WI38 (cell line): ENCODE data around the gene MEIOB.
"Not testable (repeated sequence)": the region's sequence is repeated elsewhere in the genome, so short reads cannot be mapped to it uniquely, and the experiment has no call there.

Experiments used
- H3K4me3 ChIP-seq: 2 replicates; pipeline ENCODE4 v1.5.1; 2011; ENCODE audit warnings: low read depth, mild to moderate bottlenecking, control low read depth, low read length
- CTCF ChIP-seq: IDR thresholded peaks from 2 replicates; pipeline ENCODE4 v1.5.1; 2012; ENCODE audit warnings: low read depth, mild to moderate bottlenecking, control low read depth, low read length

Gene MEIOB

GRCh38 chr16:1895949-1896675 lies 24.1 kb upstream of the MEIOB start:
- H3K4me3 ChIP-seq = no peak overlapping the region
- TF ChIP-seq CTCF = no peak

DNA sequence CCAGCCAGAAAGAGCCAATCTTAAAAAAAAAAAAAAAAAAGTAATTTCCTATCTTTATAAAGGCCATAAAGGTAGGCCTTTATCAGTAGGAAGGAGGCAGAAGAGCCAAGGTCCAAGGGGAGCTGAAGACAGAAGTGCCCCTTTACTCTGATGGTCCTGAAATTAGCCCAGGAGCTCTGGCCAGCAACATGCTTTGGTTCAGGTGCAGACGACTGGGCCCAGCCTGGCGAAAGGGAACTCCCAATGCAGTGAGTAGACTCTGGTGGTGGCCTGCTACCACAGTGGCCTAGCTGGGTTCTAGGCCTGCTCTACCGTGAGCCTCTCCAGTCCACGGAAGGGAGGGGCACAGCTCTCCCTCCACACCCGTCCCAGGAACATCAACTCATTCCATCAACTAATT lies 23.1 kb upstream of the MEIOB start:
- TF ChIP-seq CTCF = no peak
- H3K4me3 ChIP-seq = no peak overlapping the region

- no peak overlapping the region for H3K4me3 ChIP-seq
- TF ChIP-seq CTCF = no peak
Observed at GRCh38 chr16:1890708-1891050, 18.7 kb upstream of the MEIOB start.

DNA sequence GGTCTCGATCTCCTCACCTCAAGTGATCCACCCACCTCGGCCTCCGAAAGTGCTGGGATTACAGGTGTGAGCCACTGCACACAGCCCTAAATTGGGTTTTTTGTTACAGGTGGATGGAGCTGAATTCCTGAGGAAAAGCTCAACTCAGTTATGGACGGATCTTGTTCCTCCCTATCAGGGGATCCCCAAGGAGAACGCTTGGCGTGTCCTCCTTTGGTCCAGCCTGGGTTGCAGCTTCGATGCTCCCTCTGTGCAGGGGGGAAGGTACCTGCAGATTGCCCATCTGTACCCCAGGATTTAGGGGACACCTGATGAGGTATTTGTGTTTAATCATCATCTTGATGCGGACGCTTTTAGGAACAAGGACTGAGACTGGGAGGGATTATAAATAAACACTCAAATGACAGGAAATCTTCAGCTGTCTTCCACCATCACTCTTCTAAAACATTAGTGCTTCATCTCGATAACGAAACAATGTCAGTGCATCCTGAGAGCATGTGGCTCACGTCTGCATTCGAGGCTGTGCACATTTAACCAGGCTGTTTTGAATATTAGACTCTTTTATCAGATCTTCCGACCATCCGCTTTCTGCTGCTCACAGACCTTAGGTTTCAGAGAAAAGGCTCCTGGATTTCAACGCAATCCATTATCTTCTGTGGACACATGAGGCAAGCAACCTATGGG lies 18.2 kb upstream of the MEIOB start:
- H3K4me3 ChIP-seq = no peak overlapping the region
- no peak for TF ChIP-seq CTCF

DNA sequence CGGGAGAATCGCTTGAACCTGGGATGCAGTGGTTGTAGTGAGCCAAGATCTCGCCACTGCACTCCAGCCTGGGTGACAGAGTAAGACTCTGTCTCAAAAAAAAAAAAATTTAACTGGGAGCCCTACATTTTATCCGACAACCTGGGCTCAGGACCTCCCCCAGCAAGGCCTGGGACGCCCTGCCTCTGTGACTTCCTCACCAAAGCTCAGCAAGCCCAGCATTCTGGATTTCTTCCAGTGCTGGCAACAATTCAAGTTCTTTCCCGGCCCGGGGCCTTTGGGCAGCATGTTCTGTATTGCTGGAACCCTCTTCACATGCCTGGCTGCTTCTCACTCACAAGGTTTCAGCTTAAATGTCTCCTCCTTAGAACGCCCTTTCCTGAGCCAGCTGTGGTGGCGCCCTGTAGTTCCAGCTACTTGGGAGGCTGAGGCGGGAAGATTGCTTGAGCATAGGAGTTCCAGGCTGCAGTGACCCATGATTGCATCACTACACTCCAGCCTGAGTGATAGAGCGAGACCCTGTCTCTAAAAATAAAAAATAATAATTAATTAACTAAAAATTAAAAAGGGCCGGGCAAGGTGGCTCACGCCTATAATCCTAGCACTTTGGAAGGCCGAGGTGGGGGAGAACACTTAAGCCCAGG lies 15.9 kb upstream of the MEIOB start:
- H3K4me3 ChIP-seq = no peak overlapping the region
- no peak for TF ChIP-seq CTCF

DNA sequence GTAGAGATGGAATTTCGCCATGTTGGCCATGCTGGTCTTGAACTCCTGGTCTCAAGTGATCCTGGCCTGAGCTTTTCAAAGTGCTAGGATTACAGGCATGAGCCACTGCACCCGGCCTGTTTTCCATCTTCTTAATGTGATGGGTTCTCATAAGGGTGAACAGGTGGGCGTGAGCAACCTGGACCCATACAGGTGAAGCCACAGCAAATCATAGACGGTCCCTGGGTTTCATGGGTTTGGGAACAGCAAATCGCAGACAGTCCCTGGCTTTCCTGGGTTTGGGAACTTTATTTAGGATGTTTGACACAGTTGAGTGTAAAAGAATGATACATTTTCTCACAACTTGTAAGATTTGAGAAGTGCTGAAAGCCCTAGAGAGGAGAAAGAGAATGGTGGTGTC lies 12.9 kb upstream of the MEIOB start:
- no peak for TF ChIP-seq CTCF
- no peak overlapping the region for H3K4me3 ChIP-seq

DNA sequence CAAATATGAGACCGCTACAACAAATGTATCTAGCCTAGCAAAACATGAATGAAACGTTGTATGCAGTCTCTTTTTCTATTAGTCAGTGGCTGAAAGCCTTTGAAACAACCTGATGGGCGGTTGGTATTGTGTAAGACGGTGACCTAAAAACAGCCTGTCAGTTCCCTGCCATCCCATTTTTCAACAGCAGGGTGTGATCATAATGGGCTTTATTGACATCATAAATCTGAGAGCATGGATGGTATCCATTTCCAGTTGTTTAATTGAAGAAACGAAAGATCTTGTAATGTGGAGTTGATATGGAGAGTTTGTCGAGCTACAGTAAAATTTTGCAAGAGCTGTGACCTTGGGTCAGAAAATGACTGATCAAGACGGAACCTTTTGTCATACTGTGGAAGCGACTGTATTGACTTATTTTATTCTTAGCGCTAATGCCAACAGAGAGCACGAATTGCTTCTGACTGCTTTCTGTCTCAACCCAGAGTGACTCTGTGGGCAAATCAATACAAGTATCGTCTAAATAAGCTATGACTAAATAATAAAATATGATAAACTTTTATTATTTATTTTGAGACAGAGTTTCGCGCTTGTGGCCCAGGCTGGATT lies 12.3 kb upstream of the MEIOB start:
- TF ChIP-seq CTCF = no peak
- no peak overlapping the region for H3K4me3 ChIP-seq

DNA sequence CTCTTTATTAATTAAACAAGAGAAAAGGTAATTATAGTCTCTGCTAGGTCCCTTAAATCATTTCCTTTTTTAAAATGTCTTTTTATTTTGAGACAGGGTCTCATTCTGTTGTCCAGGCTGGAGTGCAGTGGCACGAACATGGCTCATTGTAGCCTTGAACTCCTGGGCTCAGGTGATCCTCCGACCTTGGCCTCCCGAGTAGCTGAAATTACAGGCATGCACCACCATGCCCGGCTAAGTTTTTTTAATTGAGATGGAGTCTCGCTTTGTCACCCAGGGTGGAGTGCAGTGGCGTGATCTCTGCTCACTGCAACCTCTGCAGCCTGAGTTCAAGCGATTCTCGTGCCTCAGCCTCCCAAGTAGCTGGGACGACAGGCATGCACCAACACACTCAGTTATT lies 9.2 kb upstream of the MEIOB start:
- not testable (repeated sequence) for H3K4me3 ChIP-seq
